Gastroesophageal sphincter (tissue), 3 donors: Measurements from ENCODE around the gene TRAK2.

ENCODE experiments used
- CTCF ChIP-seq, 4 experiments: fragments of 200-600 bp in 2 of 4; fragments of 450-650 bp in 2 of 4; sonication (generic) in 1 of 4; IDR thresholded peaks; one replicate each; pipeline ENCODE4 v1.5.1; 2017 to 2019; ENCODE audit warnings: antibody characterized with exemption in 4 of 4, mild to moderate bottlenecking in 2 of 4, moderate library complexity in 2 of 4
- EP300 ChIP-seq: sonication (generic); formaldehyde crosslinking; IDR thresholded peaks from one replicate; pipeline ENCODE4 v1.6.1; 2017; ENCODE audit warnings: antibody characterized with exemption, mild to moderate bottlenecking
- POLR2A ChIP-seq, 2 donors: fragments of 450-650 bp; IDR thresholded peaks; one replicate each; pipeline ENCODE4 v1.6.1; 2017; ENCODE audit warnings: antibody characterized with exemption in 2 of 2, mild to moderate bottlenecking in 2 of 2, moderate library complexity in 1 of 2
- POLR2AphosphoS5 ChIP-seq: sonication (generic); formaldehyde crosslinking; IDR thresholded peaks from one replicate; pipeline ENCODE4 v1.6.1; 2017; ENCODE audit warnings: antibody characterized with exemption

GRCh38 chr2:201452058-201452921 lies 1.0 kb upstream of the TRAK2 start:
- TF ChIP-seq EP300 (no peak), CTCF (IDR thresholded peaks at IDR 0.05) (no peak), POLR2A (IDR thresholded peaks at IDR 0.05) (no peak), POLR2AphosphoS5 (no peak)
